DND-41 (cell line): Measurements from ENCODE around the gene KRT8.

Experiments
- ATAC-seq: fragments of 200-7000 bp; cut with Tn5 transposase; 3 replicates; pipeline ENCODE4 v1.9.1; 2021; ENCODE audit warnings: low read depth; ENCODE audit not compliant: insufficient read depth
- DNase-seq: peaks from one replicate; pipeline ENCODE4 v3.0.0-alpha.2; 2020
- H2AFZ ChIP-seq: 2 replicates; pipeline ENCODE4 v1.6.0; 2012; ENCODE audit warnings: low read depth, low read length
- H3K27ac ChIP-seq: 2 replicates; pipeline ENCODE4 v1.5.1; 2012; ENCODE audit warnings: low read length, inconsistent platforms
- H3K27me3 ChIP-seq: fragments of 200-600 bp; sonication (generic); 2 replicates; pipeline ENCODE4 v1.6.0; 2012; ENCODE audit warnings: low read length, mild to moderate bottlenecking, inconsistent platforms; ENCODE audit not compliant: insufficient read depth, poor library complexity
- H3K36me3 ChIP-seq: 2 replicates; pipeline ENCODE4 v1.5.1; 2012; ENCODE audit warnings: low read length, inconsistent platforms; ENCODE audit not compliant: insufficient read depth
- H3K4me1 ChIP-seq: 2 replicates; pipeline ENCODE4 v1.5.1; 2012; ENCODE audit warnings: mild to moderate bottlenecking, low read length; ENCODE audit not compliant: insufficient read depth
- H3K4me2 ChIP-seq: 2 replicates; pipeline ENCODE4 v1.6.0; 2012; ENCODE audit warnings: mild to moderate bottlenecking, moderate library complexity, low read length, inconsistent platforms; ENCODE audit not compliant: insufficient read depth
- H3K4me3 ChIP-seq, 2 experiments: fragments of 200-600 bp in 1 of 2; shearing (Covaris generic) in 1 of 2; 2 replicates each; pipeline ENCODE4 v1.5.1; 2012 to 2016; ENCODE audit warnings: inconsistent platforms in 2 of 2, low read length in 2 of 2, mild to moderate bottlenecking in 2 of 2, low read depth in 1 of 2, moderate library complexity in 1 of 2
- H3K79me2 ChIP-seq: 2 replicates; pipeline ENCODE4 v1.6.0; 2012; ENCODE audit warnings: low read length, inconsistent platforms; ENCODE audit not compliant: insufficient read depth
- H3K9ac ChIP-seq: 2 replicates; pipeline ENCODE4 v1.6.0; 2012; ENCODE audit warnings: low read depth, mild to moderate bottlenecking, inconsistent platforms, low read length, moderate library complexity
- H3K9me3 ChIP-seq: 2 replicates; pipeline ENCODE4 v1.5.1; 2012; ENCODE audit warnings: low read length, moderate library complexity, mild to moderate bottlenecking, inconsistent platforms; ENCODE audit not compliant: insufficient read depth, severe bottlenecking
- H4K20me1 ChIP-seq: 2 replicates; pipeline ENCODE4 v1.6.0; 2012; ENCODE audit warnings: low read length; ENCODE audit not compliant: insufficient read depth
- CTCF ChIP-seq: IDR thresholded peaks from 2 replicates; pipeline ENCODE4 v1.5.1; 2012; ENCODE audit warnings: borderline replicate concordance, low read length, moderate library complexity, mild to moderate bottlenecking; ENCODE audit not compliant: poor library complexity, severe bottlenecking; ENCODE audit errors: extremely low read depth
- EZH2 ChIP-seq: IDR thresholded peaks from 3 replicates; pipeline ENCODE4 v1.6.1; 2012; ENCODE audit warnings: borderline replicate concordance, low read depth, mild to moderate bottlenecking, moderate library complexity, low read length, inconsistent platforms; ENCODE audit not compliant: severe bottlenecking

Gene KRT8

GRCh38 chr12:52942066-52942900 lies 37.4 kb upstream of the KRT8 start:
- ATAC-seq: no peak
- Histone ChIP-seq H3K27me3 (peaks cover 30% of the 10 kb centered on the region), H4K20me1 (no peaks in the 10 kb centered on the region), H3K9ac (no peak overlapping the region), H3K27ac (no peak overlapping the region), H2AFZ (no peak overlapping the region), H3K4me1 (no peaks in the 10 kb centered on the region), H3K36me3 (no peaks in the 10 kb centered on the region), H3K79me2 (no peaks in the 10 kb centered on the region), H3K9me3 (no peaks in the 10 kb centered on the region), H3K4me3 (no peak overlapping the region), H3K4me2 (no peak overlapping the region)
- TF ChIP-seq CTCF: no peak
- TF ChIP-seq EZH2: no peak
- no peak for DNase-seq

GRCh38 chr12:52929538-52929937 lies 24.7 kb upstream of the KRT8 start:
- ATAC-seq (no peak), DNase-seq (no peak)

GRCh38 chr12:52927964-52928363 lies 23.1 kb upstream of the KRT8 start:
- Histone ChIP-seq H3K27me3 (peaks cover 4% of the 10 kb centered on the region), H3K4me1 (no peaks in the 10 kb centered on the region), H3K79me2 (no peaks in the 10 kb centered on the region), H3K4me2 (no peak overlapping the region), H3K27ac (no peak overlapping the region), H3K36me3 (no peaks in the 10 kb centered on the region), H3K4me3 (no peak overlapping the region), H2AFZ (no peak overlapping the region), H4K20me1 (no peaks in the 10 kb centered on the region), H3K9ac (no peak overlapping the region), H3K9me3 (no peaks in the 10 kb centered on the region)
- TF ChIP-seq EZH2 (no peak), CTCF (no peak)
- ATAC-seq: no peak
- no peak for DNase-seq

More at GRCh38 chr12:52929538-52929937, 24.7 kb upstream of the KRT8 start:
- no peaks in the 10 kb centered on the region for H3K79me2 ChIP-seq
- no peak overlapping the region for H3K4me3 ChIP-seq
- no peaks in the 10 kb centered on the region for H3K4me1 ChIP-seq
- H3K9me3 ChIP-seq: no peaks in the 10 kb centered on the region
- H3K27ac ChIP-seq: no peak overlapping the region
- no peak overlapping the region for H3K9ac ChIP-seq
- no peak overlapping the region for H2AFZ ChIP-seq
- TF ChIP-seq EZH2 (no peak), CTCF (no peak)
- no peaks in the 10 kb centered on the region for H4K20me1 ChIP-seq
- peaks cover 4% of the 10 kb centered on the region for H3K27me3 ChIP-seq
- no peak overlapping the region for H3K4me2 ChIP-seq
- H3K36me3 ChIP-seq: no peaks in the 10 kb centered on the region
